SK-N-MC (cell line): ENCODE data around the gene AZGP1.

Source experiments
- DNase-seq: peaks from one replicate; pipeline ENCODE4 v3.0.0-alpha.2; 2011; ENCODE audit warnings: low read depth, low spot score
- H3K27ac ChIP-seq: fragments of 200-600 bp; sonication (generic); 2 replicates; pipeline ENCODE4 v1.5.1; 2016; ENCODE audit warnings: mixed run types
- H3K36me3 ChIP-seq: fragments of 200-600 bp; sonication (generic); 2 replicates; pipeline ENCODE4 v1.6.1; 2017; ENCODE audit warnings: antibody characterized with exemption, low read length, mixed read lengths; ENCODE audit not compliant: insufficient read depth
- H3K4me3 ChIP-seq: fragments of 200-600 bp; sonication (generic); 2 replicates; pipeline ENCODE4 v1.5.1; 2016
- H3K9ac ChIP-seq: fragments of 200-600 bp; sonication (generic); 2 replicates; pipeline ENCODE4 v1.8.0; 2017; ENCODE audit warnings: mixed run types, mixed read lengths; ENCODE audit not compliant: insufficient read length
- H3K9me3 ChIP-seq: fragments of 200-600 bp; sonication (generic); 2 replicates; pipeline ENCODE4 v1.6.1; 2017; ENCODE audit warnings: low read depth, mild to moderate bottlenecking, antibody characterized with exemption, low read length, moderate library complexity, mixed read lengths
- EZH2 ChIP-seq: fragments of 200-600 bp; sonication (generic); IDR thresholded peaks from one replicate; pipeline ENCODE4 v1.6.1; 2017; ENCODE audit warnings: antibody characterized with exemption
- FOXP2 ChIP-seq: optimal IDR thresholded peaks from 2 replicates; pipeline ENCODE3; 2011; ENCODE audit warnings: mild to moderate bottlenecking, moderate library complexity; ENCODE audit not compliant: insufficient read depth; ENCODE audit errors: extremely low read length, control extremely low read depth
- POLR2AphosphoS5 ChIP-seq: IDR thresholded peaks from 2 replicates; pipeline ENCODE4 v1.6.1; 2012; ENCODE audit warnings: mild to moderate bottlenecking, low read depth, low read length, borderline replicate concordance

Gene AZGP1

GRCh38 chr7:99926321-99926720 lies 49.5 kb downstream of the AZGP1 start:
- Histone ChIP-seq H3K27ac (no peak overlapping the region), H3K9ac (no peak overlapping the region), H3K36me3 (peaks cover 3% of the 10 kb centered on the region), H3K4me3 (no peak overlapping the region), H3K9me3 (no peaks in the 10 kb centered on the region)
- no peak for TF ChIP-seq POLR2AphosphoS5
- no peak for DNase-seq

- no peak overlapping the region for H3K9ac ChIP-seq
- no peak for DNase-seq
Observed at GRCh38 chr7:99923200-99923599, 52.6 kb downstream of the AZGP1 start.

DNA sequence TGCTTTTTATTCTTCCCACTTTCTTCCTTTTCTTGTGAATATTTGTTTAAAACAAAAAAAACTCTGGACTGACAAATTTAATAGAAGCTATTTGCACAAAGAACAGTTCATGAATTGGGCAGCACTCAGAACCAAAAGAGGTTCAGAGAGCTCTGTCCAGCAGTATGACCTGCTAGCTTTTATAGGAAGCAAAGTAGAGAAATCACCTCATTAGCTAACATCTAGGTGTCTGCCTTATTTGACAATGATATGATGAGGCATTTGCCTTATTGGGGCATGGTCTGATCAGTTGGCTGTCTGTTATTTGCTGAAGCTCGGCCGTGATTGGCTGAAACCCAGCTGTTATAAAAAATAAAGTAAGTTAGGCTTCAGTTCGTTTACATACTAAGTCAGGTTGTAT lies 55.7 kb downstream of the AZGP1 start:
- Histone ChIP-seq H3K9ac (peak overlapping the region; percentile 95), H3K9me3 (no peaks in the 10 kb centered on the region), H3K36me3 (peaks cover 18% of the 10 kb centered on the region), H3K4me3 (peak overlapping the region; percentile 90), H3K27ac (peak overlapping the region; percentile 81; the same call in 1 of the 2 replicates)
- no peak for DNase-seq
- TF ChIP-seq POLR2AphosphoS5: no peak
- TF ChIP-seq EZH2: no peak
- TF ChIP-seq FOXP2: no peak

More at GRCh38 chr7:99923200-99923599, 52.6 kb downstream of the AZGP1 start:
- no peak overlapping the region for H3K27ac ChIP-seq
- peaks cover 11% of the 10 kb centered on the region for H3K36me3 ChIP-seq
- no peak overlapping the region for H3K4me3 ChIP-seq
- H3K9me3 ChIP-seq: no peaks in the 10 kb centered on the region
- no peak for TF ChIP-seq EZH2
- TF ChIP-seq FOXP2: no peak
- TF ChIP-seq POLR2AphosphoS5: no peak

GRCh38 chr7:99919814-99920112 lies 56.1 kb downstream of the AZGP1 start:
- Histone ChIP-seq H3K27ac (peak overlapping the region; percentile 81), H3K9ac (peak overlapping the region; percentile 95), H3K36me3 (peaks cover 18% of the 10 kb centered on the region), H3K9me3 (no peaks in the 10 kb centered on the region), H3K4me3 (peak overlapping the region; percentile 90)
- no peak for TF ChIP-seq FOXP2
- no peak; the same call in 1 of the 2 replicates for TF ChIP-seq POLR2AphosphoS5
- TF ChIP-seq EZH2: no peak
- no peak for DNase-seq

- H3K4me3 ChIP-seq: peak within 1 kb of the TSS; percentile 90
- no peaks in the 10 kb centered on the region for H3K9me3 ChIP-seq
- H3K9ac ChIP-seq: peak within 1 kb of the TSS; percentile 95
- H3K36me3 ChIP-seq: peaks cover 18% of the 10 kb centered on the region
- no peak for DNase-seq
- TF ChIP-seq FOXP2: no peak
- TF ChIP-seq POLR2AphosphoS5: peak; percentile 94
- no peak for TF ChIP-seq EZH2
- H3K27ac ChIP-seq: peak within 1 kb of the TSS; percentile 81
Observed at GRCh38 chr7:99918959-99919813, 56.6 kb downstream of the AZGP1 start, which contains the start of gene TRIM4. Gene TRIM4, minus strand, starts transcription at chr7:99919530. Its CDS starts 129 bp downstream, at chr7:99919401.
